Kidney (tissue), 14 donors: Measurements from ENCODE around the gene TAF4B. TPM values are rescaled to one million over a fixed set of nuclear protein-coding genes. Genes with fewer than 3 reads are reported as not detected.
"Not testable (repeated sequence)": the region's sequence is repeated elsewhere in the genome, so short reads cannot be mapped to it uniquely, and the experiment has no call there.

Source experiments
- DNase-seq, 5 donors: peaks; one replicate each; pipeline ENCODE4 v3.0.0-alpha.2; 2013 to 2020
- FAIRE-seq: peaks from 2 replicates; lab custom pipeline; 2012; peaks lifted over from hg19 to GRCh38; lab: Jason Lieb, UNC
- H3K27ac ChIP-seq, 2 donors: one replicate each; pipeline ENCODE4 v1.7.0; 2013; ENCODE audit warnings: low read depth in 2 of 2, low read length in 2 of 2, inconsistent platforms in 1 of 2
- H3K27me3 ChIP-seq: one replicate; pipeline ENCODE4 v1.7.1; 2013; ENCODE audit warnings: low read length, inconsistent platforms; ENCODE audit not compliant: control insufficient read depth, insufficient read depth
- H3K36me3 ChIP-seq, 3 donors: one replicate each; pipeline versions ENCODE4 v1.7.0 to v1.7.1; 2013; ENCODE audit warnings: low read length in 3 of 3, control low read depth in 1 of 3, inconsistent platforms in 1 of 3; ENCODE audit not compliant: insufficient read depth in 3 of 3, control insufficient read depth in 2 of 3
- H3K4me1 ChIP-seq, 3 donors: one replicate each; pipeline versions ENCODE4 v1.7.0 to v1.7.1; 2013; ENCODE audit warnings: low read length in 3 of 3, inconsistent platforms in 1 of 3, low read depth in 1 of 3; ENCODE audit not compliant: control insufficient read depth in 2 of 3, insufficient read depth in 2 of 3
- H3K4me3 ChIP-seq, 3 donors: one replicate each; pipeline versions ENCODE4 v1.7.0 to v1.8.1; 2013; ENCODE audit warnings: low read length in 3 of 3, control low read depth in 1 of 3, inconsistent platforms in 1 of 3
- H3K9ac ChIP-seq, 3 donors: one replicate each; pipeline versions ENCODE4 v1.7.0 to v1.7.1; 2013; ENCODE audit warnings: low read length in 3 of 3, control low read depth in 1 of 3, inconsistent platforms in 1 of 3
- H3K9me3 ChIP-seq, 3 donors: one replicate each; pipeline versions ENCODE4 v1.7.0 to v1.7.1; 2013; ENCODE audit warnings: low read length in 3 of 3, control low read depth in 1 of 3, inconsistent platforms in 1 of 3; ENCODE audit not compliant: control insufficient read depth in 2 of 3, insufficient read depth in 1 of 3
- intact Hi-C: fragments of 100-400 bp; cut with DNase I; formaldehyde crosslinking; loops from one replicate; pipeline ENCODE4 v1.11.1; 2022
- polyA plus RNA-seq: library from polyadenylated mRNA; stranded (reverse); fragments of 350-450 nt; fragmentation: Illumina TruSeq; extraction: RNeasy Lipid Tissue Mini Kit (QIAGEN cat#74804); gene quantifications from one replicate; pipeline ENCODE4 v1.2.3, GENCODE V29; 2014; ENCODE audit warnings: low read depth, low replicate concordance; ENCODE audit not compliant: insufficient read depth
- total RNA-seq: library from RNA; stranded (reverse); fragmentation: NEBNext Ultra II Directional; extraction: Animal tissue kit (Norgen Biotek cat#: 25700); gene quantifications from one replicate; pipeline ENCODE4 v1.2.1, GENCODE V29; 2021
- TF ChIP-seq, protein P1 (sequence below): IDR thresholded peaks from 3 replicates; pipeline ENCODE4 v1.5.1; 2012; ENCODE audit warnings: mild to moderate bottlenecking, moderate library complexity, borderline replicate concordance; ENCODE audit not compliant: insufficient read depth; ENCODE audit errors: extremely low read depth
- donor health status: control.
- donor health status: control.
- donor health status: control.
- donor health status: control.
- donor health status: control.
- donor health status: DM: yes; HTN: yes; CAD: no.
- donor health status: Normal renal cell carcinoma (clear cell type).

The TAF4B gene
- total and polyA plus RNA-seq, 2 donors from 2014 or later = 1.7 to 4.9 TPM

DNA sequence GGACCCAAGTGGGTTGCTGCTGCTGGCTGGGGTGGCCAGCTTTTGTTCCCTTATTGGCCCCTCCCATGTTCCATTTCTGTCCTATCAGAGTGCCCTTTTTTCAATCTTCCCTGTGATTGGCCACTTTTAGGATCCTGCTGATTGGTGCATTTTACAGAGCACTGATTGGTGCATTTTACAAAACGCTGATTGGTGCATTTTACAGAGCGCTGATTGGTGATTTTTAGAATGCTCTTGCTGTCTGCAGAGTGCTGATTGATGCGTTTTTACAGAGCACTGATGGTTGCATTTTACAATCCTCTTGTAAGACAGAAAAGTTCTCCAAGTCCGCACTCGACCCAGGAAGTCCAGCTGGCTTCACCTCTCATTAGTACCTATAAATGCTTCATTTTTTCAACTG, 19.2 kb downstream of the TAF4B start:
- H3K9ac ChIP-seq, H3K27ac ChIP-seq, DNase-seq, intact Hi-C loops, H3K27me3 ChIP-seq, H3K36me3 ChIP-seq, H3K4me3 ChIP-seq, H3K9me3 ChIP-seq, FAIRE-seq, H3K4me1 ChIP-seq: not testable (repeated sequence)

DNA sequence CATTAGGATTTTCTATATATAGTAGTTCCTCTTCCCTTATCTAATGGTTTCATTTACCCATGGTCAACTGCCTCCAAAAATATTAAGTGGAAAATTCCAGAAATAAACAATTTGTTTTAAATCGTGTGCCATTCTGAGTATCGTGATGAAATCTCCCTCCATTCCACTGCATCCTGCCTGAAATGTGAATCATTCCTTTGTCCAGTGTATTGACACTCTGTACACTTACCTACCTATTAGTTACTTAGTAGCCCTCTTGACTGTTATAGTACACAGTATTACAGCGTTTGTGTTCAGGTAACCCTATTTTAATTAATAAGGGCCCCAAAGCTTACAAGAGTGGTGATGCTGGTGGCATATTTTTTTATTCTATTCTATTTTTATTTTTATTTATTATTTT, 26.2 kb downstream of the TAF4B start:
- Histone ChIP-seq H3K9ac (no peak overlapping the region), H3K27me3 (no peaks in the 10 kb centered on the region), H3K9me3 (no peaks in the 10 kb centered on the region), H3K27ac (no peak overlapping the region), H3K4me3 (no peak overlapping the region), H3K36me3 (no peaks in the 10 kb centered on the region), H3K4me1 (no peaks in the 10 kb centered on the region)
- DNase-seq = no peak
- FAIRE-seq = no peak
- TF ChIP-seq, protein P1, sequence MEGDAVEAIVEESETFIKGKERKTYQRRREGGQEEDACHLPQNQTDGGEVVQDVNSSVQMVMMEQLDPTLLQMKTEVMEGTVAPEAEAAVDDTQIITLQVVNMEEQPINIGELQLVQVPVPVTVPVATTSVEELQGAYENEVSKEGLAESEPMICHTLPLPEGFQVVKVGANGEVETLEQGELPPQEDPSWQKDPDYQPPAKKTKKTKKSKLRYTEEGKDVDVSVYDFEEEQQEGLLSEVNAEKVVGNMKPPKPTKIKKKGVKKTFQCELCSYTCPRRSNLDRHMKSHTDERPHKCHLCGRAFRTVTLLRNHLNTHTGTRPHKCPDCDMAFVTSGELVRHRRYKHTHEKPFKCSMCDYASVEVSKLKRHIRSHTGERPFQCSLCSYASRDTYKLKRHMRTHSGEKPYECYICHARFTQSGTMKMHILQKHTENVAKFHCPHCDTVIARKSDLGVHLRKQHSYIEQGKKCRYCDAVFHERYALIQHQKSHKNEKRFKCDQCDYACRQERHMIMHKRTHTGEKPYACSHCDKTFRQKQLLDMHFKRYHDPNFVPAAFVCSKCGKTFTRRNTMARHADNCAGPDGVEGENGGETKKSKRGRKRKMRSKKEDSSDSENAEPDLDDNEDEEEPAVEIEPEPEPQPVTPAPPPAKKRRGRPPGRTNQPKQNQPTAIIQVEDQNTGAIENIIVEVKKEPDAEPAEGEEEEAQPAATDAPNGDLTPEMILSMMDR = no peak
- intact Hi-C loops = no loop called here

DNA sequence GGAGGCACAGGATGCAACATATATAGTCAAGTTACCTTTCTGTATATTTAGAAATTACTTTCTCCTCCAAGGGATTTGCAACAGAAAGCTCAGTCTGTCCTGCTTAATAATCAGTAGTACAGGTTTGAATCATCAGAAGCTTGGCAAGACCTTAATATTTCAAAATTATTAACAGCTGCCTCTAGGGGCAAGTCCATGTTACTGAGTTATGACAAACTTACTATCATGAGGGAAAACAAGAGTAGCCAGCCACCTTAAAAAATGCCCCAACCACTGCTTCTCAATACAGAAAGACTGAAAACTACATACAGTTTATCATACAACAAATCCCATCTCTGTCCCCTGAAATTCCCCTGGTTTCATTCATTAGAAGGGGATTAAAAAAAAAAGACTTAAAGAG, 28.6 kb downstream of the TAF4B start:
- intact Hi-C loops, H3K9me3 ChIP-seq, DNase-seq, H3K27ac ChIP-seq, FAIRE-seq, H3K4me1 ChIP-seq, H3K9ac ChIP-seq, H3K4me3 ChIP-seq, H3K27me3 ChIP-seq, H3K36me3 ChIP-seq: not testable (repeated sequence)

DNA sequence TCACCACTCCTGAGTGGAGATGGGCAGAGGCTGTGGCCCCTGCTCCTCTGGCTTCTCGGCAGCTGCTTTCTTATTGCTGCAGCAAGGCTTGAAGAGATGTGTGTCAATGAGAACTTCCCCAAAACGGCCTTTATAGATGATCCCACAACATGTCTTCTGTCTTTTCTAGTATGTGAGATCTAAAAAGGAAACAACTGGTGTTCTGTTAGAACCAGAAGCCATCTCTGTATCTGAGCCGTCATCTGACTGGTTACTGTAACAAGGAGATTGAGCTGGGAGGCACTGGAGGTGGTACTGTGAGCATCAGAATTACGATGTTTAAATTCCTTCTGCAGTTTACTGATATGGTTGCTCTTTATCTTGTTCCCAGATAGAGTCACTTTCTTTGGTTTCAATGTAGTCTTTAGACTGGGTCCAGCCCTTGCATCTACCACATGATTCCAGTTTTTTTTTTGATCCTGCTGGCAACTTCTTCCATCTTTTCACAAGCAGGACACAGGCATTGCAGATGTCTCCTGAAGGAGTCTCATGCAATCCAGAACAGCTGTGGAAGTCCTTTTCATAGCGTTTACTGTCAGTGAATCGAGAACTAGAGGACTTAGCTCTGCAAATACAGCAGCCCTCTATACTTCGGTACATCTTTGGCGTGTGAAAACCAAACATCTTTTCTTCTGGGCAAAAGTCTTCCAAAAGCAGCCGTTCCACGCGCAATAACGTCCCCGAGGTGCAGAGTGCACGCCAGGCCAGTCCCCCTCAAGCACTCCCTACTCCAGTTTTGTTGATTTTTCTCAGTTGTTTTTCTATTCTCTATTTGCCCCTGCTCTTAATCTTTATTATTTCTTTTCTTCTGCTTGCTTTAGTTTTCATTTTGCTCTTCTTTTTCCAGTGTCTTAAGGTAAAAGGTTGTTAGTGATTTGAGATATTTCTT, 29.7 kb downstream of the TAF4B start:
- TF ChIP-seq, protein P1 = no peak
- no peak for DNase-seq
- Histone ChIP-seq H3K4me3 (no peak overlapping the region), H3K27ac (no peak overlapping the region), H3K4me1 (no peaks in the 10 kb centered on the region), H3K9ac (no peak overlapping the region), H3K9me3 (no peaks in the 10 kb centered on the region), H3K36me3 (no peaks in the 10 kb centered on the region), H3K27me3 (no peaks in the 10 kb centered on the region)
- FAIRE-seq = no peak
- intact Hi-C loops = no loop called here
